Left hindlimb (tissue), 1 donor: ENCODE measurements around the gene HIKESHI.

ENCODE experiments used
- DNase-seq: peaks from one replicate; pipeline ENCODE4 v3.0.0-alpha.2; 2018

HIKESHI gene

DNA sequence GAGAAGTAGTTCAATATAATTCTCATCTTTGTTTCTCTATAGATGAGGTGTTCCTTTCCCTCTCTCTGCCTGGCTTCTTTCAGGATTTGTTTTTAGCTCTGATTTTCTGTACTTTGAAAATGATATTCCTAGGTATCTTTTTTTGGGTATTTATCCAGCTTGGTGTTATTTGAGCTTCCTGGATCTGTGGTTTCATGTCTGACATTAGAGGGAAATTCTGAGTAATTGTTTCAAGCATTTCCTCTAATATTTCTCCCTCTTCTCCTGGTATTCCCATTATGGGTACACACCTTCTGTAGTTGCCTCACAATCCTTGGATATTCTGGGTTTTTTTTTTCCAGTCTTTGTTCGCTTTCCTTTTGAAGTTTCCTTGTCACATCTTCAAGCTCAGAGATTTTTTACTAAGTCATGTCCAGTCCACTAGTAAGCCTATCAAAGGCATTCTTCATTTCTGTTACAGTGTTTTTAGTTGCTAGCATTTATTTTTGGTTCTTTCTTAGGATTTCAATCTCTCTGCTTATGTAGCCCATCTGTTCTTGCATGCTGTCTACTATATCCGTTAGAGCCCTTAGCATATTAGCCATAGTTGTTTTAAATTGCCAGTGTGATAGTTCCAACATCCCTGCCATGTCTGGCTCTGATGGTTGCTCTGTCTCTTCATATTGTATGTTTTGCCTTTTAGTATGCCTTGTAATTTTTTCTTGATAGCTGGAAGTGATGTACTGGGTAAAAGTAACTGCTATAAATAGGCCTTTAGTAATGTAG lies 78.4 kb downstream of the HIKESHI start:
- DNase-seq = no peak

- no peak for DNase-seq
These were observed 81.3 kb downstream of the HIKESHI start for GRCh38 chr11:86383041-86383955.

DNA sequence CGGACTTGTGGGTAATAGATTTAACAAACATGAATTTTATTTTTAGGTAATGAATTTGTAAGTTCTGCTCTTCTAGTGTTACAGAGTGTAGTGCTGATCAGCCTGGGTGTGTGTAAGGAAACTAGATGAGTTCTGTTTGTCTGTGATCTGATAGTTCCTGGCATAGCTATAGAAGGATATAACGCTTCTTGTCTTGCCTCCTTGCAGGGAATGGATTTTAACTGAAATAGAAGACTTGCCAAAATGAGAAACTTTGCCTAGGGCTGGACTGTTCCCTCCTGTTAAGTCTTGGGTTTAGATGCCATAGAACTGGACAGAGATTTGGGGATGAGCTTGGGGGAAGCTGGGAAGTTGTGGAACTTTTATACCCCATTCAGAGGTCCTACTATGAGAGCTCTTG lies 84.2 kb downstream of the HIKESHI start:
- no peak for DNase-seq

GRCh38 chr11:86386746-86387145 lies 84.7 kb downstream of the HIKESHI start:
- no peak for DNase-seq

GRCh38 chr11:86388198-86388597 lies 86.2 kb downstream of the HIKESHI start:
- no peak for DNase-seq

DNA sequence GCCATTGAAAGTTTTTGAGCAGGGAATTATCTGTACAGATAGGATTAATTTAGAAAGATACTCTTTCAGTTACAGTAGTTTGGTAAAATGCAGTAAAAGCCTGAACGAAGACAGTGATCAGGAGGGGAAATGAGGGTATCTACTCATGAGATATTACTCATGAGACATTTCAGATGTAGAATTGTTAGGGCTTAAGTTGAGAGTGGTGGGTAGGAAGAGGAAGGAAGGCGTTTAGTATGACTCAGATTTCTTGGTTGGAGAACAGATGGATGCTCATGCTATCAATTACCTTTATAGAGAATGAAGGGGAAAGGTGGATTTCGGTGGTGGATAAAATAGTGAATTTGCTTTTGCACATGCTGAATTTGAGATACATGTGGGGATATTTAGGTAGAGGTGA lies 88.4 kb downstream of the HIKESHI start:
- DNase-seq = no peak

DNA sequence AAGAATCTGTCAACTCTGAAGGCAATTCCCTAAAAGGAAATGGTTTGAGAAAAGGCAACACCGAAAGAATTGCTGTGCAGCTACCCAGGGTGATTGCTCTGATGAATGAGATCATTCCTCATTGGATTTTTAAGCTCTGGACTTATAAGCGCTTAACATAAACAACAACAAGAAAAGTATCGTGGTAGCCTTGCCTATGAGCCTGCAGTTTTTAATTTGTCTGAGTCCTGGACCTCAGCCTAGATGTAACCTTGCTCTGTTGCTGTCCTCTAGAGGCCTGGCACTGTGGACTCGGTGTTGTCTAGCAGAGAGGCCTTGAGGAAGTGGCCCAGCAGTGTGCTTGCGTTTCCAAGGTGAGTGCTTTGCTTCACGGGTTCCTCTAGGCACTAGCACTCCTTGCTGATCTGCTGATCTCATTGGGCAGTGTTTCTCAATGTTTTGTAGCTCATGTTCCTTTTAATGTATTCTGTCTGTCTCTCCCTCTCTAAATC lies 93.1 kb downstream of the HIKESHI start:
- DNase-seq = no peak
